Heart left ventricle (tissue), 16 donors: ENCODE data around the gene PLXNC1. TPM values are rescaled to one million over a fixed set of nuclear protein-coding genes. Genes with fewer than 3 reads are reported as not detected.
A peak's percentile ranks its signal among the peaks of the same experiment; 100 is the strongest.

Experiments
- ATAC-seq, 4 donors: fragments of 200-7000 bp; cut with Tn5 transposase; one replicate each; pipeline ENCODE4 v1.9.1; 2020 to 2022; ENCODE audit warnings: moderate library complexity in 4 of 4, mild to moderate bottlenecking in 3 of 4, moderate number of reproducible peaks in 1 of 4
- DNase-seq, 5 donors: peaks; one replicate each; pipeline ENCODE4 v3.0.0-alpha.2; 2020
- H3K27ac ChIP-seq, 12 donors: fragments of 200-600 bp; sonication (generic) in 4 of 12; one replicate each; pipeline versions ENCODE4 v1.5.0 to v1.8.0; 2016 to 2022; ENCODE audit warnings: mild to moderate bottlenecking in 2 of 12
- H3K27me3 ChIP-seq, 9 donors: fragments of 200-600 bp; sonication (generic) in 2 of 9; one replicate each; pipeline versions ENCODE4 v1.5.1 to v1.8.0; 2016 to 2022; ENCODE audit warnings: mild to moderate bottlenecking in 3 of 9
- H3K36me3 ChIP-seq, 9 donors: fragments of 200-600 bp; sonication (generic) in 2 of 9; one replicate each; pipeline versions ENCODE4 v1.5.0 to v1.8.0; 2018 to 2022; ENCODE audit warnings: mild to moderate bottlenecking in 2 of 9
- H3K4me1 ChIP-seq, 12 donors: fragments of 200-600 bp; sonication (generic) in 4 of 12; one replicate each; pipeline versions ENCODE4 v1.5.0 to v1.8.0; 2016 to 2022; ENCODE audit warnings: mild to moderate bottlenecking in 3 of 12
- H3K4me3 ChIP-seq, 12 donors: fragments of 200-600 bp; sonication (generic) in 4 of 12; one replicate each; pipeline versions ENCODE4 v1.5.0 to v1.8.0; 2017 to 2022; ENCODE audit warnings: mild to moderate bottlenecking in 9 of 12, moderate library complexity in 4 of 12
- H3K9me3 ChIP-seq, 12 donors: fragments of 200-600 bp; sonication (generic) in 4 of 12; one replicate each; pipeline versions ENCODE4 v1.5.0 to v1.8.0; 2016 to 2022; ENCODE audit warnings: mild to moderate bottlenecking in 1 of 12
- POLR2A ChIP-seq, 2 donors: fragments of 450-650 bp; IDR thresholded peaks; one replicate each; pipeline ENCODE4 v1.6.1; 2017; ENCODE audit warnings: antibody characterized with exemption in 2 of 2, mild to moderate bottlenecking in 2 of 2, moderate library complexity in 2 of 2
- WGBS, 4 donors: extraction: QIAGEN DNeasy Blood & Tissue Kit in 2 of 4; methylation state at CpG; one replicate each; pipeline versions ENCODE4 v1.1.5 to v1.1.7; 2013 to 2018; 5-methylcytosine and 5-hydroxymethylcytosine counted together
- intact Hi-C, 10 donors: fragments of 100-400 bp; cut with DNase I; formaldehyde crosslinking; loops; one replicate each; pipeline versions ENCODE4 v1.11.1 to v1.14.2; 2022
- polyA plus RNA-seq, 2 donors: library from polyadenylated mRNA; stranded (reverse); fragments of 200-250 nt; gene quantifications; one replicate each; pipeline ENCODE4 v1.2.3, GENCODE V29; 2013
- total RNA-seq, 9 donors: library from RNA; depleted of rRNA in 2 of 9; stranded (reverse); fragments of >200 nt in 2 of 9; fragmentation: NEBNext Ultra II Directional in 3 of 9; extraction: Animal tissue kit (Norgen Biotek cat#: 25700) in 3 of 9; gene quantifications; one replicate each; pipeline versions ENCODE4 v1.1.0 to v1.2.4, GENCODE V29; 2016 to 2023
- TF ChIP-seq, protein P1 (sequence below), 12 donors: fragments of 200-600 bp; sonication (generic) in 4 of 12; IDR thresholded peaks; one replicate each; pipeline versions ENCODE4 v1.5.0 to v1.8.0; 2018 to 2022; ENCODE audit warnings: antibody characterized with exemption in 12 of 12, mild to moderate bottlenecking in 5 of 12
- donor health status: ischemic (EF 13 %, LVEDD 7.1; RV severe dilation, severe dysfunction).
- donor health status: healthy with polysubstance abuse.
- donor health status: DM: no; HTN: yes; CAD: no.
- donor health status: DM: no; HTN: no; CAD: no.
- donor health status: ischemic (EF 25% LVEDD 6.9; RV normal size, moderate dysfunction).
- donor health status: ischemic (EF 25% LVEDD 5.7; RV mildly dilated, moderate dysfunction).
- donor health status: healthy.
- donor health status: DM: yes; HTN: yes; CAD: no.
- donor health status: ischemic (EF 35%, LVEDD 5.7; RV mildly dilated, moderate dysfunction).
- donor health status: nonischemic (EF 11% LVEDD 7.7; RV severe dilation, severe dysfunction).
- donor health status: DM: yes; HTN: yes; CAD: no.
- donor health status: PGD.
- donor health status: ischemic (EF 29% LVEDD 5.4; RV normal size, mild dysfunction).
- donor health status: nonischemic (EF 23%, LVEDD 6.1; RV moderate dilation, normal function).

The PLXNC1 gene
- total and polyA plus RNA-seq, 11 donors = 0.84 to 18.4 (median 3.1) TPM

DNA sequence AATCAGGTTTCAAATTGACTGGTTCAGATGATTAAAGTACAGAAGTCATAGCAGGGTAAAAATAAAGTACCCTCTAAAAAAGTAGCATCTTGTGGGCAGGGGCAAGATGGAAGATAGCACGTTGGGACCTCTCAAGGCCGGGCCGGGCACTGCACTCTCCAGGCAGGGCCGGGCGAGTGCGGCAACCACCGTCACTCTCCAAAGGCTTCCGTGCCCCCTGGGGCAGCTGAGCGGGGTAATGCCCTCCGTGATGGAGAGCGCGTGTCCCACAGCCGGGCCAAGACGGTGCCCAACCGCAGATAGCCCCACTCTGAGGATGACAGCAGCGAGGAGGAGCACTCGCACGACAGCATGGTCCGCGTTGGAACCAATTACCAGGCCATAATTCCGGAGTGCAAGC is 8.6 kb upstream of the PLXNC1 start:
- TF ChIP-seq, protein P1, sequence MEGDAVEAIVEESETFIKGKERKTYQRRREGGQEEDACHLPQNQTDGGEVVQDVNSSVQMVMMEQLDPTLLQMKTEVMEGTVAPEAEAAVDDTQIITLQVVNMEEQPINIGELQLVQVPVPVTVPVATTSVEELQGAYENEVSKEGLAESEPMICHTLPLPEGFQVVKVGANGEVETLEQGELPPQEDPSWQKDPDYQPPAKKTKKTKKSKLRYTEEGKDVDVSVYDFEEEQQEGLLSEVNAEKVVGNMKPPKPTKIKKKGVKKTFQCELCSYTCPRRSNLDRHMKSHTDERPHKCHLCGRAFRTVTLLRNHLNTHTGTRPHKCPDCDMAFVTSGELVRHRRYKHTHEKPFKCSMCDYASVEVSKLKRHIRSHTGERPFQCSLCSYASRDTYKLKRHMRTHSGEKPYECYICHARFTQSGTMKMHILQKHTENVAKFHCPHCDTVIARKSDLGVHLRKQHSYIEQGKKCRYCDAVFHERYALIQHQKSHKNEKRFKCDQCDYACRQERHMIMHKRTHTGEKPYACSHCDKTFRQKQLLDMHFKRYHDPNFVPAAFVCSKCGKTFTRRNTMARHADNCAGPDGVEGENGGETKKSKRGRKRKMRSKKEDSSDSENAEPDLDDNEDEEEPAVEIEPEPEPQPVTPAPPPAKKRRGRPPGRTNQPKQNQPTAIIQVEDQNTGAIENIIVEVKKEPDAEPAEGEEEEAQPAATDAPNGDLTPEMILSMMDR (IDR thresholded peaks at IDR 0.05) = no peak
- TF ChIP-seq POLR2A (IDR thresholded peaks at IDR 0.05) = no peak
- no peak for ATAC-seq
- Histone ChIP-seq H3K4me1 (no peaks in the 10 kb centered on the region), H3K27ac (no peak overlapping the region), H3K27me3 (no peaks in the 10 kb centered on the region), H3K4me3 (no peak overlapping the region), H3K36me3 (no peaks in the 10 kb centered on the region), H3K9me3 (no peaks in the 10 kb centered on the region)
- DNase-seq = peak in 1 of 5 donors; percentile 47
- WGBS, 4 donors = 90 to 92% (median 91%) methylated on average over 20 to 21 of the region's 21 CpGs
- intact Hi-C loops = loop anchor here in 8 of 10 donors (5.0 to 10.0 kb wide), 5 partner anchors 145 to 1195 kb away; no protein-coding TSS in a partner anchor

DNA sequence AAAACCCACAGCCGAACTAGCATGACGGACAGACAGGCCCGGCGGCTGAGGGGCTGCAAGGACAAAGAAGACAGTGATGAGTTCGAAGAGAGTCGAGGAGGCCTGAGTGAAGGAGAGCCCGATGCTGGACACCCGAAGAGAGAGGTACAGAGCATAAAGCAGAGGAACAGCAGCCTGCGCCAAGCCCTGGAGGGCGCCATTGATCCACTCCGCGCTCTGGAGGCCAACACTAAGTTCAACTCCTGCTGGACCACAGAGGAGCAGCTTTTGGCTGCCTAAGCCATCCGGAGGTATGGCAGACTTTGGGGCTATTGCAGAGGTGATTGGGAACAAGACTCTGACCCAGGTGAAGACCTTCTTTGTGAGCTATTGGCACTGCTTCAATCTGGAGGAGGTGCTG is 7.8 kb upstream of the PLXNC1 start:
- intact Hi-C loops = loop anchor here in 6 of 10 donors (5.0 to 10.0 kb wide), 5 partner anchors 144 to 1194 kb away; no protein-coding TSS in a partner anchor
- ATAC-seq = peak in 1 of 4 donors; percentile 44
- H3K4me1 ChIP-seq = peaks cover 0 to 3% (median 0%) of the 10 kb centered on the region in 12 donors
- H3K36me3 ChIP-seq = no peaks in the 10 kb centered on the region
- H3K27ac ChIP-seq = no peak overlapping the region
- no peaks in the 10 kb centered on the region for H3K9me3 ChIP-seq
- no peak overlapping the region for H3K4me3 ChIP-seq
- WGBS, 4 donors = 86 to 91% (median 90%) methylated on average over 13 of the region's 13 CpGs
- DNase-seq = peak in 1 of 5 donors; percentile 30
- no peaks in the 10 kb centered on the region for H3K27me3 ChIP-seq
- no peak for TF ChIP-seq POLR2A (IDR thresholded peaks at IDR 0.05)
- TF ChIP-seq, protein P1 (IDR thresholded peaks at IDR 0.05) = peak in 3 of 12 donors; percentile 7 to 23 (median 11)

DNA sequence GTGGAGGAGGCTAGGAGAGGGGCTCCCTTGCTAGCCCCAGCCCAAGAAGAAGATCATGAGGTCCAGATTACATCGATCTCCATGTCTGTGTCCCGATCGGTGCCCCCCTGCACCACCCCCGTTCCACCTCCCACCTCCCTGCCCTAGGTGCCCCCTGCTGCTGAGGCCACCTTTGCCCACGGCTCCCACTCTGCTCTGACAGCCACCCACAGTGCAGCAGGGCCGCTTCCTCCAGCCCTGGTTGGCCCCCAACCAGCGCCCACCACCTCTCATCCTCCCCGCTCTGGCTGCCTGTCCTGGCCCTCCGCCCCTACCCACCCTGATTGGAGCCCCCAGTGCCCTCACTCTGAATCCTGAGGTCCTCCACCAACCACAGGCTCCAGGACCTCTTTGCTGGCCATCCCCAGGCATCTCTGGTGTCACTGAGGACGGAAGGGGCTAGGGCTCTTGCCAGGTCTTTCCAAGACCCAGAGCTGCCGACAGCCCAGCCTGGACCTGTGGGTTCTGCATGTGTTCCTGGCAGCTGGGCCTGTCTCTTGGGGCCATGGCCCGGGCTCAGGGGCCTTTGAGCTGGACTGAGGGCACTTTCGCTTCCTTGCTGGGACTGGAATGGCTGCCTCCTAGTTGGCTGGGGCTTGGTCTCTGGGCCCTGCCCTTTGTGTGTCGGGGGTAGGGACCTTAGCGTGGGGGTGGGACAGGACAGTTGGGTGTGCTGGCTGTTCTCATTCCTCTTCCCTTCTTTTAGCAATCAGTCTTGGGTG is 7.2 kb upstream of the PLXNC1 start:
- ATAC-seq (peak in 1 of 4 donors; percentile 27), DNase-seq (no peak)
- peaks cover 0 to 5% (median 0%) of the 10 kb centered on the region in 12 donors for H3K4me1 ChIP-seq
- intact Hi-C loops = loop anchor here in 6 of 10 donors (5.0 to 10.0 kb wide), 5 partner anchors 144 to 1194 kb away; no protein-coding TSS in a partner anchor
- TF ChIP-seq POLR2A (IDR thresholded peaks at IDR 0.05) = no peak
- TF ChIP-seq, protein P1 (IDR thresholded peaks at IDR 0.05) = no peak
- H3K9me3 ChIP-seq = no peaks in the 10 kb centered on the region
- WGBS, 4 donors = 87 to 97% (median 92%) methylated on average over 14 to 15 of the region's 15 CpGs
- no peak overlapping the region for H3K27ac ChIP-seq
- no peak overlapping the region for H3K4me3 ChIP-seq
- no peaks in the 10 kb centered on the region for H3K36me3 ChIP-seq
- no peaks in the 10 kb centered on the region for H3K27me3 ChIP-seq

DNA sequence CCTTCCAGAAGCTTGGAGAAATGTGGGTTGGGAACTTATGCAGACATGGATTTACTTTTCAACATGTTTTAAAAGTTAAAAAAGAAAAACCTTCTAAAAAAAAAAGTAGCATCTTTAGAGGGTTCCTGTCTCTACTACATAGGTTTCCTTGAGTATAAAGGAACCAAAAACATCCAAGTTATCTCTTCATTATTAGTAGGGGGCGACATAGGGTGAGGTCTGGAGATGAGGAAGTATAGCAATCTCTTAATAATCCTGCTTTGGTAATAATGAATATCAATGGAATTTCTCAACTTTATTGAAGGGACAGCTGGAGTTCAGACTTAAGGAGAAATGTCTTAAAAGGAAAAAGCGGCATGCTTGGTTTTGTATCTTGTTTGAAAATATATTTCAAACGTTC is 6.5 kb upstream of the PLXNC1 start:
- H3K36me3 ChIP-seq = no peaks in the 10 kb centered on the region
- intact Hi-C loops = loop anchor here in 6 of 10 donors (5.0 to 10.0 kb wide), 5 partner anchors 143 to 1193 kb away; no protein-coding TSS in a partner anchor
- DNase-seq = no peak
- TF ChIP-seq, protein P1 (IDR thresholded peaks at IDR 0.05) = no peak
- no peak for TF ChIP-seq POLR2A (IDR thresholded peaks at IDR 0.05)
- no peaks in the 10 kb centered on the region for H3K9me3 ChIP-seq
- no peaks in the 10 kb centered on the region for H3K27me3 ChIP-seq
- ATAC-seq = no peak
- H3K4me1 ChIP-seq = peaks cover 0 to 8% (median 0%) of the 10 kb centered on the region in 12 donors
- H3K27ac ChIP-seq = no peak overlapping the region
- 87 to 95% (median 90%) methylated on average over 3 of the region's 3 CpGs for WGBS, 4 donors
- no peak overlapping the region for H3K4me3 ChIP-seq
